SK-N-SH (cell line): ENCODE measurements around the gene C5orf63. TPM values are rescaled to one million over a fixed set of nuclear protein-coding genes. Genes with fewer than 3 reads are reported as not detected.

Source experiments
- CTCF ChIA-PET: fragments of 300-600, 350-600 bp; formaldehyde crosslinking; extraction: SDS; loops from one replicate; lab custom pipeline; 2021; lab: Yijun Ruan, JAX
- POLR2A ChIA-PET: fragments of 350-600 bp; sonication (Branson Sonifier 250); formaldehyde crosslinking; extraction: SDS; loops from one replicate; lab custom pipeline; 2020; ENCODE audit warnings: antibody characterized with exemption, inconsistent platforms; lab: Yijun Ruan, JAX
- DNase-seq: peaks from one replicate; pipeline ENCODE4 v3.0.0; 2012
- H2AFZ ChIP-seq: fragments of 200-600 bp; sonication (generic); 2 replicates; pipeline ENCODE4 v1.8.1; 2016; ENCODE audit warnings: antibody characterized with exemption, mild to moderate bottlenecking, low read depth
- H3F3A ChIP-seq: fragments of 200-600 bp; sonication (generic); replicated peaks from 2 replicates; pipeline ENCODE3; 2016; ENCODE audit warnings: antibody characterized with exemption, mild to moderate bottlenecking; ENCODE audit not compliant: insufficient read depth
- H3K27ac ChIP-seq, 2 experiments: fragments of 200-500 bp in 1 of 2; fragments of 200-600 bp in 1 of 2; sonication (Bioruptor generic) in 1 of 2; sonication (generic), shearing (Covaris generic) in 1 of 2; 2 replicates each; pipeline versions ENCODE4 v1.5.1 to v1.6.1; 2014 to 2016; ENCODE audit warnings: low read depth in 2 of 2, inconsistent platforms in 1 of 2, low read length in 1 of 2, mild to moderate bottlenecking in 1 of 2, mixed read lengths in 1 of 2
- H3K27me3 ChIP-seq: fragments of 200-600 bp; sonication (generic), shearing (Covaris generic); 2 replicates; pipeline ENCODE4 v1.6.1; 2016; ENCODE audit warnings: mixed run types; ENCODE audit not compliant: insufficient read depth
- H3K36me3 ChIP-seq, 2 experiments: fragments of 200-500 bp in 1 of 2; fragments of 200-600 bp in 1 of 2; sonication (Bioruptor generic) in 1 of 2; sonication (generic) in 1 of 2; replicated peaks in 1 of 2; 2 replicates each; pipeline versions ENCODE3 to v1.5.1; 2014 to 2016; ENCODE audit warnings: low read length in 1 of 2, mild to moderate bottlenecking in 1 of 2; ENCODE audit not compliant: insufficient read depth in 2 of 2, control insufficient read depth in 1 of 2
- H3K4me1 ChIP-seq, 2 experiments: fragments of 200-500 bp in 1 of 2; fragments of 200-600 bp in 1 of 2; sonication (Bioruptor generic) in 1 of 2; sonication (generic), shearing (Covaris generic) in 1 of 2; 2 replicates each; pipeline versions ENCODE4 v1.5.1 to v1.6.1; 2014 to 2016; ENCODE audit warnings: low read depth in 1 of 2, low read length in 1 of 2, mixed run types in 1 of 2; ENCODE audit not compliant: insufficient read depth in 2 of 2, control insufficient read depth in 1 of 2
- H3K4me2 ChIP-seq: fragments of 200-600 bp; sonication (generic), shearing (Covaris generic); 2 replicates; pipeline ENCODE4 v1.6.1; 2017; ENCODE audit warnings: mixed run types
- H3K4me3 ChIP-seq, 2 experiments: fragments of 200-500 bp in 1 of 2; fragments of 200-600 bp in 1 of 2; sonication (Bioruptor generic) in 1 of 2; sonication (generic), shearing (Covaris generic) in 1 of 2; 2 replicates each; pipeline versions ENCODE4 v1.5.1 to v1.8.1; 2014 to 2016; ENCODE audit warnings: low read depth in 2 of 2, inconsistent platforms in 1 of 2, low read length in 1 of 2, mild to moderate bottlenecking in 1 of 2, mixed read lengths in 1 of 2, moderate library complexity in 1 of 2
- H3K79me2 ChIP-seq: fragments of 200-600 bp; sonication (generic); 2 replicates; pipeline ENCODE4 v1.8.1; 2017; ENCODE audit warnings: mild to moderate bottlenecking; ENCODE audit not compliant: insufficient read depth
- H3K9ac ChIP-seq: fragments of 200-600 bp; sonication (generic); 2 replicates; pipeline ENCODE4 v1.6.1; 2017; ENCODE audit warnings: mixed run types
- H3K9me2 ChIP-seq: fragments of 200-600 bp; sonication (generic); 2 replicates; pipeline ENCODE4 v1.6.1; 2017; ENCODE audit warnings: mixed run types
- H3K9me3 ChIP-seq: fragments of 200-600 bp; sonication (generic); 2 replicates; pipeline ENCODE4 v1.6.1; 2017; ENCODE audit warnings: mixed run types, mild to moderate bottlenecking, moderate library complexity
- H4K20me1 ChIP-seq: fragments of 200-600 bp; sonication (generic); 2 replicates; pipeline ENCODE4 v1.6.1; 2017; ENCODE audit warnings: mild to moderate bottlenecking, mixed run types; ENCODE audit not compliant: insufficient read depth
- ELF1 ChIP-seq: IDR thresholded peaks from 2 replicates; pipeline ENCODE4 v1.4.0; 2012
- FOSL2 ChIP-seq: IDR thresholded peaks from 2 replicates; pipeline ENCODE4 v1.4.0; 2012; ENCODE audit warnings: low read depth, mild to moderate bottlenecking, moderate library complexity, borderline replicate concordance
- FOXJ3 ChIP-seq: sonication (generic); formaldehyde crosslinking; IDR thresholded peaks from 2 replicates; pipeline ENCODE4 v1.5.1; 2020; ENCODE audit warnings: mild to moderate bottlenecking, missing genetic modification reagents
- FOXM1 ChIP-seq: IDR thresholded peaks from 2 replicates; pipeline ENCODE4 v1.4.0; 2012; ENCODE audit warnings: low read depth, mild to moderate bottlenecking
- GATA2 ChIP-seq: sonication (generic); formaldehyde crosslinking; IDR thresholded peaks from 2 replicates; pipeline ENCODE4 v1.5.0; 2020; ENCODE audit warnings: mild to moderate bottlenecking, missing genetic modification reagents
- JUND ChIP-seq: IDR thresholded peaks from 2 replicates; pipeline ENCODE4 v1.4.0; 2012
- MXI1 ChIP-seq: IDR thresholded peaks from 2 replicates; pipeline ENCODE4 v1.6.1; 2012; ENCODE audit warnings: mild to moderate bottlenecking, low read depth, low read length, improper control_type of control experiment
- NFIC ChIP-seq: IDR thresholded peaks from 2 replicates; pipeline ENCODE4 v1.4.0; 2012; ENCODE audit warnings: borderline replicate concordance
- NRF1 ChIP-seq: IDR thresholded peaks from 2 replicates; pipeline ENCODE4 v1.6.1; 2012; ENCODE audit warnings: low read depth, mild to moderate bottlenecking, low read length
- RFX5 ChIP-seq: IDR thresholded peaks from 2 replicates; pipeline ENCODE4 v1.6.1; 2012; ENCODE audit warnings: mild to moderate bottlenecking, improper control_type of control experiment, low read length
- RXRA ChIP-seq: IDR thresholded peaks from 2 replicates; pipeline ENCODE4 v1.4.0; 2012; ENCODE audit warnings: low read depth, mild to moderate bottlenecking, borderline replicate concordance
- SIN3A ChIP-seq: IDR thresholded peaks from 2 replicates; pipeline ENCODE4 v1.6.1; 2012; ENCODE audit warnings: low read depth, mild to moderate bottlenecking, low read length, moderate library complexity, borderline replicate concordance
- SMC3 ChIP-seq: IDR thresholded peaks from 2 replicates; pipeline ENCODE4 v1.6.1; 2012; ENCODE audit warnings: low read depth, low read length, improper control_type of control experiment
- TAF1 ChIP-seq: IDR thresholded peaks from 2 replicates; pipeline ENCODE4 v1.6.1; 2012; ENCODE audit warnings: low read depth, mild to moderate bottlenecking, low read length, moderate library complexity, borderline replicate concordance
- TCF12 ChIP-seq: IDR thresholded peaks from 2 replicates; pipeline ENCODE4 v1.4.0; 2012
- WGBS: methylation state at CpG from one replicate; pipeline ENCODE4 v1.1.6; 2017; ENCODE audit warnings: low lambda C conversion rate; 5-methylcytosine and 5-hydroxymethylcytosine counted together
- polyA plus RNA-seq, 3 experiments: library from polyadenylated mRNA; depleted of rRNA; stranded (reverse); fragments of >200 nt; gene quantifications; 2 replicates each; pipeline ENCODE4 v1.2.3, GENCODE V29; 2012
- TF ChIP-seq, protein P1 (sequence below): IDR thresholded peaks from 2 replicates; pipeline ENCODE4; 2012
- TF ChIP-seq, protein P2 (sequence below): IDR thresholded peaks from 2 replicates; pipeline ENCODE4 v1.6.1; 2012; ENCODE audit warnings: mild to moderate bottlenecking, low read depth, low read length, moderate library complexity
- TF ChIP-seq, protein P3 (sequence below): fragments of 150-350 bp; IDR thresholded peaks from 2 replicates; pipeline ENCODE4 v1.6.1; 2017; ENCODE audit warnings: antibody characterized with exemption, low read length, low read depth, borderline replicate concordance
- TF ChIP-seq, protein P4 (sequence below): fragments of 200-600 bp; sonication (generic); IDR thresholded peaks from 2 replicates; pipeline ENCODE4 v1.6.1; 2017; ENCODE audit warnings: antibody characterized with exemption, mild to moderate bottlenecking, moderate library complexity

Gene C5orf63
- polyA plus RNA-seq, 1 of the 3 experiments (the other 2 are of a cell fraction), result 3.6 TPM

DNA sequence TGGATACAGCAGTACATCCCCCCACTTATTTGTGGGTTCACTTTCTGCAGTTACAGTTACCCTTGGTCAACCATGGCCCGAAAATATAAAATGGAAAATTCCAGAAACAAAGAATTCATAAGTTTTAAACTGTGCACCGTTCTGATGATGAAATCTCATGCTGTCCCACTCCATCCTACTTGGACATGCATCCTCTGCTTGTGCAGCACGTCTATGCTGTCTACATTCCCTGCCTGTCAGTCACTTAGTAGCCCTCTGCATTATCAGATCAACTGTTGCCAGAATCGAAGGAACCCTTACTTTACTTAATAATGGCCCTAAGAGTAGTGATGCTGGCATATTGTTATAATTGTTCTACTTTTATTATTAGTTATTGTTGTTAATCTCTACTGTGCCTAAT, 57.6 kb downstream of the C5orf63 start:
- Histone ChIP-seq H3K4me1 (peaks cover 2 to 24% of the 10 kb centered on the region in 2 experiments; a peak in 3 of 4 replicates), H3K4me3 (no peak overlapping the region), H3K27me3 (no peaks in the 10 kb centered on the region), H3K4me2 (no peak overlapping the region), H3F3A (peaks cover 39% of the 10 kb centered on the region), H3K9me3 (no peaks in the 10 kb centered on the region), H3K9ac (no peak overlapping the region), H4K20me1 (no peaks in the 10 kb centered on the region), H2AFZ (no peak overlapping the region), H3K9me2 (no peaks in the 10 kb centered on the region), H3K27ac (0 out of 4 replicates have a peak overlapping the region, but pooled peaks of 1 of the 2 experiments have one; percentile 22)
- DNase-seq, result no peak
- CTCF ChIA-PET, result no interaction called here
- WGBS, result 56% methylated on average over 4 of the region's 4 CpGs
- TF ChIP-seq TCF12 (no peak), ELF1 (no peak), RFX5 (no peak), RXRA (no peak), FOXJ3 (CRISPR knock-in tag) (no peak)
- TF ChIP-seq, protein P1, sequence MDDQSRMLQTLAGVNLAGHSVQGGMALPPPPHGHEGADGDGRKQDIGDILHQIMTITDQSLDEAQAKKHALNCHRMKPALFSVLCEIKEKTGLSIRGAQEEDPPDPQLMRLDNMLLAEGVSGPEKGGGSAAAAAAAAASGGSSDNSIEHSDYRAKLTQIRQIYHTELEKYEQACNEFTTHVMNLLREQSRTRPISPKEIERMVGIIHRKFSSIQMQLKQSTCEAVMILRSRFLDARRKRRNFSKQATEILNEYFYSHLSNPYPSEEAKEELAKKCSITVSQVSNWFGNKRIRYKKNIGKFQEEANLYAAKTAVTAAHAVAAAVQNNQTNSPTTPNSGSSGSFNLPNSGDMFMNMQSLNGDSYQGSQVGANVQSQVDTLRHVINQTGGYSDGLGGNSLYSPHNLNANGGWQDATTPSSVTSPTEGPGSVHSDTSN, result peak; percentile 42; the same call in 1 of the 2 replicates
- TF ChIP-seq, all 33 proteins: peak for 1
- no peaks in the 10 kb centered on the region for H3K36me3 ChIP-seq
- POLR2A ChIA-PET, result no interaction called here
- peaks cover 74% of the 10 kb centered on the region; the same call in 1 of the 2 replicates for H3K79me2 ChIP-seq

DNA sequence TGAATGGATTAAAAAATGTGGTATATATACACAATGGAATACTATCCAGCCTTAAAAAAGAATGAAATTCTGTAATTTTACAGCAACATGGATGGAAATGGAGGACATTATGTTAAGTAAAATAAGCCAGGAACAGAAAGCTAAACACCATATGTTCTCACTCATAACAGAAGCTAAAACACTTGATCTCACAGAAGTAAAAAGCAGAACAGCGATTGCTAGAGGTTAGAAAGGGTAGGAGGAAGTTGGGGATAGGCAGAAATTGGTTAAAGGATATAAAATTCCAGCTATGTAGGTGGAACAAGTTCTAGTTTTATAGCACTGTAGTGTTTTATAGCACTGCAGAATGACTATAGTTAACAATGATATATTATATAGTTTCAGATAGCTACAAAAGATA, 58.7 kb downstream of the C5orf63 start:
- CTCF ChIA-PET, result interaction anchor here (1.2 kb wide), 1 partner anchor 11 kb away, joined by 4 read pairs; no protein-coding TSS in a partner anchor
- H3K79me2 ChIP-seq, result peaks cover 75% of the 10 kb centered on the region; the same call in 1 of the 2 replicates
- TF ChIP-seq RFX5 (no peak), FOXJ3 (CRISPR knock-in tag) (no peak), SIN3A (no peak), JUND (no peak), NRF1 (no peak), ELF1 (no peak), FOSL2 (no peak), MXI1 (no peak), GATA2 (no peak), NFIC (no peak), SMC3 (no peak), TAF1 (no peak), FOXM1 (no peak)
- TF ChIP-seq, protein P2, sequence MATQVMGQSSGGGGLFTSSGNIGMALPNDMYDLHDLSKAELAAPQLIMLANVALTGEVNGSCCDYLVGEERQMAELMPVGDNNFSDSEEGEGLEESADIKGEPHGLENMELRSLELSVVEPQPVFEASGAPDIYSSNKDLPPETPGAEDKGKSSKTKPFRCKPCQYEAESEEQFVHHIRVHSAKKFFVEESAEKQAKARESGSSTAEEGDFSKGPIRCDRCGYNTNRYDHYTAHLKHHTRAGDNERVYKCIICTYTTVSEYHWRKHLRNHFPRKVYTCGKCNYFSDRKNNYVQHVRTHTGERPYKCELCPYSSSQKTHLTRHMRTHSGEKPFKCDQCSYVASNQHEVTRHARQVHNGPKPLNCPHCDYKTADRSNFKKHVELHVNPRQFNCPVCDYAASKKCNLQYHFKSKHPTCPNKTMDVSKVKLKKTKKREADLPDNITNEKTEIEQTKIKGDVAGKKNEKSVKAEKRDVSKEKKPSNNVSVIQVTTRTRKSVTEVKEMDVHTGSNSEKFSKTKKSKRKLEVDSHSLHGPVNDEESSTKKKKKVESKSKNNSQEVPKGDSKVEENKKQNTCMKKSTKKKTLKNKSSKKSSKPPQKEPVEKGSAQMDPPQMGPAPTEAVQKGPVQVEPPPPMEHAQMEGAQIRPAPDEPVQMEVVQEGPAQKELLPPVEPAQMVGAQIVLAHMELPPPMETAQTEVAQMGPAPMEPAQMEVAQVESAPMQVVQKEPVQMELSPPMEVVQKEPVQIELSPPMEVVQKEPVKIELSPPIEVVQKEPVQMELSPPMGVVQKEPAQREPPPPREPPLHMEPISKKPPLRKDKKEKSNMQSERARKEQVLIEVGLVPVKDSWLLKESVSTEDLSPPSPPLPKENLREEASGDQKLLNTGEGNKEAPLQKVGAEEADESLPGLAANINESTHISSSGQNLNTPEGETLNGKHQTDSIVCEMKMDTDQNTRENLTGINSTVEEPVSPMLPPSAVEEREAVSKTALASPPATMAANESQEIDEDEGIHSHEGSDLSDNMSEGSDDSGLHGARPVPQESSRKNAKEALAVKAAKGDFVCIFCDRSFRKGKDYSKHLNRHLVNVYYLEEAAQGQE, result no peak
- TF ChIP-seq, protein P3, sequence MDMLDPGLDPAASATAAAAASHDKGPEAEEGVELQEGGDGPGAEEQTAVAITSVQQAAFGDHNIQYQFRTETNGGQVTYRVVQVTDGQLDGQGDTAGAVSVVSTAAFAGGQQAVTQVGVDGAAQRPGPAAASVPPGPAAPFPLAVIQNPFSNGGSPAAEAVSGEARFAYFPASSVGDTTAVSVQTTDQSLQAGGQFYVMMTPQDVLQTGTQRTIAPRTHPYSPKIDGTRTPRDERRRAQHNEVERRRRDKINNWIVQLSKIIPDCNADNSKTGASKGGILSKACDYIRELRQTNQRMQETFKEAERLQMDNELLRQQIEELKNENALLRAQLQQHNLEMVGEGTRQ, result no peak
- TF ChIP-seq, protein P4, sequence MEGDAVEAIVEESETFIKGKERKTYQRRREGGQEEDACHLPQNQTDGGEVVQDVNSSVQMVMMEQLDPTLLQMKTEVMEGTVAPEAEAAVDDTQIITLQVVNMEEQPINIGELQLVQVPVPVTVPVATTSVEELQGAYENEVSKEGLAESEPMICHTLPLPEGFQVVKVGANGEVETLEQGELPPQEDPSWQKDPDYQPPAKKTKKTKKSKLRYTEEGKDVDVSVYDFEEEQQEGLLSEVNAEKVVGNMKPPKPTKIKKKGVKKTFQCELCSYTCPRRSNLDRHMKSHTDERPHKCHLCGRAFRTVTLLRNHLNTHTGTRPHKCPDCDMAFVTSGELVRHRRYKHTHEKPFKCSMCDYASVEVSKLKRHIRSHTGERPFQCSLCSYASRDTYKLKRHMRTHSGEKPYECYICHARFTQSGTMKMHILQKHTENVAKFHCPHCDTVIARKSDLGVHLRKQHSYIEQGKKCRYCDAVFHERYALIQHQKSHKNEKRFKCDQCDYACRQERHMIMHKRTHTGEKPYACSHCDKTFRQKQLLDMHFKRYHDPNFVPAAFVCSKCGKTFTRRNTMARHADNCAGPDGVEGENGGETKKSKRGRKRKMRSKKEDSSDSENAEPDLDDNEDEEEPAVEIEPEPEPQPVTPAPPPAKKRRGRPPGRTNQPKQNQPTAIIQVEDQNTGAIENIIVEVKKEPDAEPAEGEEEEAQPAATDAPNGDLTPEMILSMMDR, result no peak
- no peaks in the 10 kb centered on the region for H3K36me3 ChIP-seq
- H3K27ac ChIP-seq, result peak overlapping the region in 1 of 2 experiments; percentile 63; a peak in 2 of 4 replicates
- POLR2A ChIA-PET, result no interaction called here
- no peaks in the 10 kb centered on the region for H3K27me3 ChIP-seq
- DNase-seq, result no peak
- H4K20me1 ChIP-seq, result no peaks in the 10 kb centered on the region
- no peaks in the 10 kb centered on the region for H3K9me2 ChIP-seq
- no peak overlapping the region for H3K4me3 ChIP-seq
- no peak overlapping the region for H3K4me2 ChIP-seq
- H3F3A ChIP-seq, result peaks cover 42% of the 10 kb centered on the region
- WGBS, result 88% methylated on average over 1 of the region's 1 CpG
- no peak overlapping the region for H2AFZ ChIP-seq
- peaks cover 2 to 30% of the 10 kb centered on the region in 2 experiments; a peak in 3 of 4 replicates for H3K4me1 ChIP-seq
- no peak overlapping the region for H3K9ac ChIP-seq
- H3K9me3 ChIP-seq, result no peaks in the 10 kb centered on the region
